HG03039 (cell line): ENCODE data around the gene CNTNAP4.

Experiments used
- ATAC-seq: cut with Tn5 transposase; IDR thresholded peaks from one replicate; pipeline ENCODE4 v1.9.1; 2021; ENCODE audit warnings: mild to moderate bottlenecking, moderate library complexity; ENCODE audit not compliant: unreplicated experiment

CNTNAP4 gene

DNA sequence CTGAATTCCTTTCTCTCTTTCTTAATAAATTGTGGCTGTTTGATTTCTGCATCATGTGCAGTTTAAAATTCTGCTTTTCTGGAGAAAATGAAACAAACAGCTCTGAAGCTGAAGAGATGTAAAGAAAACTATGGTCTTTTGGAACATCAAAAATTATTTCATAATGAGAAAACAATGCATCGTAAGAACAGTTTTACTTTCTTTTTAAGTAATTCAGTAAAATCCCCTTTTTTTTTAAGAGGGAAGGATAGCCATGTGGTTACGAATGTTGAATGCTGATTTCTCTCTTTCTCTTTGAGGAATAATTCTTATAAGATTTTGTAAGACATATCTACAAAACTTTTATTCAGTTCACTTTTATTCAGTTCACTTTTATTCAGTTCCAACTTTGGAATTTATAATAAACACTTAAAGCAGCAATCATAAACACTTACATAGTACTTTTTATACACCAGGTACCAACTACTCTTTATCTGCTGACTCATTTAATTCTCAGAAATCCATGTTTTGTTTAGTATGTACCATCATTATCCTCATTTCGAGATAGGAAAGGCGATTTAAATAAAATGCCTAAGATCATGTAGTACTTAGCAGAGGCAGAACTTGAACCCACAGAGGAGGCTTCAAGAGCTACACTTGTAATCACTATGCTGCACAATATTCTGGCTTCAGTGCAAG is 26.6 kb downstream of the CNTNAP4 start:
- no peak for ATAC-seq

DNA sequence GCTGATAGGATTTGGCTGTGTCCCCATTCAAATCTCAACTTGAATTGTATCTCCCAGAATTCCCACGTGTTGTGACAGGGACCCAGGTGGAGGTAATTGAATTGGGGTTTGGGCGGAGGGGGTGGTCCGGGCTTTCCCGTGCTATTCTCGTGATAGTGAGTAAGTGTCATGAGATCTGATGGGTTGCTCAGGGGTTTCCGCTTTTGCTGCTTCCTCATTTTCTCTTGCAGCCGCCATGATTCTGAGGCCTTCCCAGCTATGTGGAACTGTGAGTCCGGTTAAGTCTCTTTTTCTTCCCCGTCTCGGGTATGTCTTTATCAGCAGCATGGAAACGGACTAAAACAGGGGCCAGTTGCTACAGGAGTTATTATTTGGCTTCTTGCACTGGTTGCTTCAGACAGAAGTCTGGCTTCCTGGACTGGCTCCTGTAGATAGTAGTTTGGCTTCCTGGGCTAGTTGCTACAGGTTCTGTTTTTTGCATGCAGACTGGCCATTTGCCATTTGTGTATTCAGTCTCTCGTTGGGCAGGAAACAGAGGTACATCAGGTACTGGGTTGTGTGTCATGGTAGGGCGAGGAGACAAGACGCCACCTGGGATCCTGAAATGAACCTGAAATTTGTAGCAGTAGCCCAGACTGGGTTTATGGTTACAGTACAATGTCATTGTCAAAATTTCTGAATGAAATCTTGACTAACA is 32.6 kb downstream of the CNTNAP4 start:
- no peak for ATAC-seq

DNA sequence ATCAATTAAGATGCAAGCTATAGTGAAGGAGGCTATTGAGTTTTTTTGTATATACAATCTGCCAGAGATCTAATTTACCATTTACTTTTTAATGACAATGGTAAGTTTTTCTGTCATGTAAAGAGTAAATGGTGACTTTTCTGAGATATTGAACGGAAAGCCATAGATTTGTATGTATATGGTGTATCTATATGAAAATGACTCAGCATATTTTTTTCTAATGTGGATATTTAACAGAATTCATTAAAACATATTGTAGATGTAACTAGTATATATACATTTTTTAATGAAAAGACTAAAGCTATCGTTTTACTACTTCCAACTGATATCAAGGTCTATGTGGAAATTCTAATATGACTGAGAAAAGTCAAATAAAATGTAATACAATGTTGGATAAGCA is 34.1 kb downstream of the CNTNAP4 start:
- ATAC-seq, result no peak

DNA sequence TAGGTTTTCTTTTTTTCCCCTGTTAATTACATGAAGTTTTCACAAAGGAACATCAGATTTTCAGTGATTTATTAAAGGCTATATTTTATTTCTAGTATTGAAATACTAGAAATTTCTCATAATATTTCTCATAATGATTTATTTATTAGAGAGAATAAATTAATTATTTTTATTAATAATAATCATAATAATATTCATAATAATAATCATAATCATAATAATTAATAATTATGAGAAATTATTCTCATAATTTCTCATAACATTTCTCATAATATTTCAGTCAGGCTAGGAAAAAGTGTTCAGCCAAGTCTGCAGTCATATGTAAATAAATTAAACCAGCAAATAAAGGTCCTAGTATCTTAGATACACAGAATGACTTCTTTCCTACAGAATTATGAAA is 41.4 kb downstream of the CNTNAP4 start:
- ATAC-seq, result no peak

DNA sequence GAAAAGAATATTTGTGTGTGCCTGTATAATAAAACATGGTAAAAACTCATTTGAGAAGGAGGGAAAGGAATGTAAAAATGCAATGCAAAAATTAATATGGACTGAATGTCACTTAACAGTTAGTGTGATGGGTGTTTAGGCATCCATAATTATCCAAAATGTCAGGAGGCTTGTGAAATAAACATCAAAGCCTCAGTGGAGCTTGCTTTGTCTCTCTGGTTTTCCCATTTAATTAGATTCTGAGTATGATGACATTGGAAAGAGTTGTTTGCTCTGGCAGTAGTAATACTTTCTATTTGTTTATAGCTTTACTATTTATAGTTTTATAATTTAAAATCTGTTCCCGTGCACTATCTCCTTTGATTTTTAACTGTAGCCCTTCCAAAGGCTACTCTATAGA is 51.9 kb downstream of the CNTNAP4 start:
- ATAC-seq, result no peak

DNA sequence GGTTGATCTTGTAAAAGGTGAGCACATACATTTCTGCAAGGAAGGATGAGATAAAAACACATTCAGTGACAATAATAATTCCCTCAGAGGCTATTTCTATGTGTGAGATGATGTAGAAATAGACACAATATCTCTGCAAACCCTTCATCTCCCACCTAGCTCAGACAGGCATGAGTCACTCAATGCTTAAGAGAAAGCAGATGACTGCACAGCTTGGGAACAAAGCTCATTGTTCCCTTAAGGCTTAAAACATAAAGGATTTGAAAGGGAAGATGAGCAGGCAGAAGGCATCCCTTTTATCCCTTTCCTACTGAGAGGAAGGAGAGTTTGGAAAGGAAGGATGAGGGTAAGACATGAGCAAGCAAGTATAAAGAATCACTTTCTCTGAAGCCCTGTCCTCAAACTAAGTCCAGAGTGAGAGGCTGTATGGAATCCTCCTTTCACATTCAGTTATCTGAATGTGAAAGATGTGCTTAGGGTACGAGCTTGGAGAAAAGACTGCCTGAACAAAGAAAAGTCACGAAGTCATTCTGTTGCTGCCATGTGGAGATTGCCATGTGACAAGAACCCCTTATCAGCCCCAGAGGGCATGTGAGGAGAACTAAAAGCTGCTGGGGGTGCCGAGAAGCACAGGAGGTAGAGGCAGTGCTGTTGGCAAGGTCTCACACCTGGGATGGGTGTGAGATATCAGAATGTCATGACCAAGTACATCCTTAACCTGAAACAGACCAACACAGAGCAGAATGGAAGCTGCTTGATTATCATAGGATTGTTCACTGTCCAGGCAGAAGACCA is 58.2 kb downstream of the CNTNAP4 start:
- no peak for ATAC-seq

DNA sequence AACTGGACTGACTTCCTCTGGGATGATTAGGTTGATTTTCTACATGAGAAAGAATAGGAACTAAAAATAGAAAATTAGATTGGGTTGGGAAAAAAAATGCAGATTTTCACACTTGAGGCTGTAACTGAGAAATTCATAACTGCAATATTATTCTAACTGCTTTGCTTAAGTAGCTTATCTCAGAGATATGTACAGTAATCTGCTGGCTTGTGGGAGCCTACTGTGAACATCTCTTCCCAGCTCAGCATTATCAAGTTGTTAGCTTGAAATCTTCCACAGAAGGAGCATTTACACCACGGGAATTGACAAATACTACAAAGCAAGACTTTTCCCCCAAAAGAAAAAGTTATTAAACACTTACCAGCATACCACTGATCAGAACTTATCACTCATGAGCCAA is 58.9 kb downstream of the CNTNAP4 start:
- ATAC-seq, result no peak

DNA sequence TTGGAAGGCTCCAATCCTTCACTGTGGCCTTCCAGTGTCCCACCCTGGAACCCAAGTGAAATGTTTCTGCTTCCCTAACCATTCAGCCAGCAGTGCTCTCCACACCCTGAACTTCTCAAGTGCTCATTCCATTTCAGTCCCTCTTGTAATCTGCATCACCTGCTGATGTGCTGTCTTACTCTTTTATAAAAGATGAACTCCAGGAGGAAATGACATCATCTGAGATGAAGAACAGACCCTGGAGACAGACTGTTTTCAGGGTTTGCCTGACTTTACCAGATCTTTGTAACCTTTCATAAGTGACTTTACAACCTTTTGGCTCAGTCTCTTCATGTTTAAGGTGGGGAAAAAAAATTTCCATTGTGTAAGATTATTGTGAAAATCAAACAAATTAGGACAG is 61.3 kb downstream of the CNTNAP4 start:
- no peak for ATAC-seq

DNA sequence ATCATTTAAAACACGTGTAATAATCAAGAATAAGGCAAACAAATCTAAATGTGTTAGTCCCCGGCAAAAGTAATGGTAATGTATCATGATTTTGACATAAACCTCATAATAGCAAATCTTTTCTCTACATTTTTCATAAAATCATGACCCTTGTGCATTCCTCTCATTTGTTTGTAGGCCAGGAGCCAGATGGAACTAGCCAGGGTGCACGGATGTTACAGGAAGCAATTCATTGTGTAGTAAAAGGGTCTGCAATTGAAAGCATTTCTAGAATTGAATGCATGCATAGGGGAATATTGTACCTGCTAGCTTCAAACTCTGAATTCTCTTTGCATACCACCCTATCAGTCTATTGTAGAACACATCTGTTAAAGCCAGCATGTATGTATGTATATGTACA is 66.6 kb downstream of the CNTNAP4 start:
- ATAC-seq, result no peak

DNA sequence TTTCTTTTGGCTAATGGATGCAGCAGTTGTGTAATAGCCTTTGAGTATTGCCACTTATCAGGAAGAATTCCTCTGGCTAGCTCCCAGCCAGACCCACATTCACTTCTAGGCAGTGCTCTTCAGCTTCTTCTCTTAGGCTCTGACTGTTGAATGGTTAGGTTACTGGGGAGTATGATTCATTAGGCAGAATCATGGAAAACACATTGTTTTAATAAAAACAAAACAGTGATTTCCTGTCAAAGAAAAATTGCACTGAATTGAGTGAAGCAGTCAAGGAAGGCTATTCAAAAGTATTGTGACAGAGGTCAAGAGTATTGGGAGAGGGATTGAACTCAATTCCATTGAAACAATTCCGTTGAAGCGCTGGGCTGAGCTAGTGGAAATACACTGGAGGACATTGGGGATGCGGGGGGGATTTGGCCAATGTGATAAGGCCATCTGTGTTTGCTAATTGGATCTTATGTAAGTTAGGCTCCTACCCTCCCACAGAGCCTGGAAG is 68.0 kb downstream of the CNTNAP4 start:
- ATAC-seq, result no peak

DNA sequence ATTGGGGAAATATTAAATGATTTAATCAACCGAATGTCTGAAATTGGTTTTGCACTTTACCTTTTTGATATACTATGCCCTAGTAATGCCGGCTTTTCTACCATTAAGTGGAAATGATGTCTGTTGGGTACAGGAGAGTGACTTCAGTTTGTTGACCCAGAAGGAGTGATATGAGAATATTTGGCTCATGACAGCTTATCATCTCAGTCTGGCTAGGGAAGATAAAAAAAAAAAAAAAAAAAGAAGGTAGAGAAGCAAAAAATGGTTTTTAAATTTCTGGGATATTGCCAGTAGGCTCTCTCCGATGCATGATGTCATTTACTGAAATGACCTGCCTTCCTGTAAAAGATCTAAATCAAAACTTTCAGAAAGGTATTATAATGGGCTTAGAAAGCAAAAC is 69.0 kb downstream of the CNTNAP4 start:
- no peak for ATAC-seq

DNA sequence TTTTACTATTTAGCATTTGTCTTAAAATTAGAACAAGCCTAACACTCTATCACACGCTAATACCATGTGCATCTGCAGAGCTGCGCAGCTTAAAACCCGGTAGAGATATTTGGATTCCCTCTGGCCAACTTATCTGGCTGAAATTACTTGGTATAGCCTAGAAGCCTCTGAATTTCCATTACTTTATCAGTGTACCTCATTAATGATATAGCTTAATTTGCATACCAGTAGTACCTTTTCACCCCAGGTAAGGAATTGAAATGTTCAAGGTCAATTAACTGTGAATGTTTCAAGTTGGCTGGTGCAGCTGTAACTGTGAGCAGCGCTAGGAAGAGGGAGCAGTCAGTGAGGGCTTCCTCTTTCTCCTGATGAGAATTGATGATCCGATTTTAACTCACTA is 74.2 kb downstream of the CNTNAP4 start:
- ATAC-seq, result no peak

DNA sequence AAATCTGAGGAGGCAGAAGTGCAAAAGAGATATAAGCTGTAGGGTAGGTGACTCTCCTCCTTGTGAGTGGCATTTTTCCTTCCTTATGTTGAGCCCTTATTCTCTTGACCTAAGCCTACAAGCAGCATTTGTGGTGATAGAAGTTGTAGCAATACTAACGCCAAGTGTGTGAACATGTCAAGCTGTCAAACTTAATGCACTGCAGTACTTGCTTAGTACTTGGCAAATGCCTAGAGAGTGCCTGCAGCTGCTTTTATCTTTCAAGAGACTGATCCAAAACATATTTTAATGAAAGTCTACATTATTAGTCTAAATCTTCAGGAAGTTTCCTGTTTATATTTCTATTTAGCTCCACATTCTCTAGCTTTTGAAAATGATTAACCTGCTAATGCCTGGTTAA is 83.2 kb downstream of the CNTNAP4 start:
- ATAC-seq, result no peak

DNA sequence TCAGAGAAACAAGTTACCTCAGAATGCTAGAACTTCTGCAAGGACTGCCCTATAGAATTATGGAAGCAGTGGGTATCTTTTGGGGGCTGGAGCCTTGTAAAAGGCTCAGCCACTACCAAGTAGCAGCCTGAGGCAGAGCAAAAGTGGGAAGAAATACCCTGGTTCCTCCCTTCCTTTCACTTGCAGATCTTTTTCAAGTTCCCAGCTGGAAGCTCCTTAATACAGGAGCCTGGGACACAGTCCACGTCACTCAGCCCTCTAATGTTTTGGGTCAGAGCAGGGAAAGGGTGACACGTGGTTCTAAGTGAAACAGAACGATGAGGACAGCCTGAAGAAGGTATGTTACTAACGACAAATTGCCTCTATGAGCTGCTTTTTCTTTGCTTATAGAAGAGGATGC is 93.1 kb downstream of the CNTNAP4 start:
- ATAC-seq, result no peak

DNA sequence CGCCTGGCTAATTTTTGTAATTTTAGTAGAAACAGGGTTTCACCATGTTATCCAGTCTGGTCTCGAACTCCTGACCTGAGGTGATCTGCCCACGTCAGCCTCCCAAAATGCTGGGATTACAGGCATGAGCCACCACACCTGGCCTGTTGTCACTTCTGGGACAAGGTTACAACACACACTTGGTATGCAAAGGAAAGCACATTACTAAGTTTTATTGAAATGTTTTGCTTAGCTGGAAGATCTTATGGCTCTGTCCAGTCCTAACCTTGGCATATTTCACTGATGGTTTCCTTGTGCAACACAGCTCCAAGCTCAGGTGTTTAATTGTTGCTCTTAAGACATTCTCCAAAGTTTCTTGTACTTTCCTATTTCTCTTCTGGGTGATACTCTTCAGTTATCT is 94.2 kb downstream of the CNTNAP4 start:
- ATAC-seq, result no peak

DNA sequence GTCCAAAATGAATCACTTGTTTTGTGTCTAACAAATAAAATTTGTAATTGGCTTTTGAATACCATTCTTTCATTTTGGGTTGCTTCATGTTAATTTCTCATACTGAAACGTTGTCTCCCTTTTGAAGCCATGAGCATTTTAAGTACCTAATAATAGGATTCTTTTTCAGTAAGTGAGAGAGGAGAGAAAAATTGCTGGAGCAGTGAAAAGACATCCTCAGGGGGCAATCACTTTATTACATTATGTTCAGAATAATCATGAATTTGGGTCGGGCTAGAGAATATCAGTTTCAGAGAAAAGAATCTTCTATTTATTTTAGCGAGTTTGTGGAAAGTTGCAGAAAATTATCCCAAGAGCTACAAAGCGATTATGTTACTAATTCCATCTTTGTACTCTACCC is 96.8 kb downstream of the CNTNAP4 start:
- no peak for ATAC-seq

DNA sequence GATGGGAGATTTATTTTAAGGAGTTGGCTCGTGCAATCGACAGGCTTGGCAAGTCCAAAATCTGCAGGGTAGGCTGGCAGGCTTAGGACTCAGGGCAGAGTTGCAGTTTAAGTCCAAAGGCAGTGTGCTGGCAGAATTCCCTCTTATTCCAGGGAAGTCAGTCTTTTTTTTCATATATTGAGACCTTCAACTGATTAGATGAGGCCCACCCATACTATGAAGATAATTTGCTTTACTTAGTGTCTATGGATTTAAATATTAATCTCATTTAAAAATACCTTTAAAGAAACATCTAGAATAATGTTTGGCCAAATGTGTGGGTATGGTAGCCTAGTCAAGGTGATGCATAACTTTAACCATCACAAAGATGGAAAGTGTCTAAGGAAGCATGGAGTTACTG is 99.8 kb downstream of the CNTNAP4 start:
- ATAC-seq, result no peak

DNA sequence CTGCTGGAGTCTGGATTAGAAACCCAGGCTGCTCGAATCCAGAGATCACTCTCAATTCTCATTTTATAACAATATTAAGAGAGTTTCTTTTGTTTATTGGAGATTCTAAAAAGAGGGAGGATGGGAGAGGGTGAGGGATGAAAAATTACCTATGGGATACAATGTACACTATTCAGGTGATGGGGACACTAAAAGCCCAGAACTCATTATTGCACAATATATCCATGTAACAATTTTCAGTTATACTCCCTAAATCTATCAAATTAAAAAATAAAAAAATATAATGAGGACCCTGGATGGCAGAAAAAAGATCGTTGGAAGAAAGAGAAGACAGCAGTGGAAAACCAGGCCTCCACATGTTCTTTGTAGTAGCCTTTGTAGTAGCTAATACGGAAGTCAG is 100.8 kb downstream of the CNTNAP4 start:
- no peak for ATAC-seq

DNA sequence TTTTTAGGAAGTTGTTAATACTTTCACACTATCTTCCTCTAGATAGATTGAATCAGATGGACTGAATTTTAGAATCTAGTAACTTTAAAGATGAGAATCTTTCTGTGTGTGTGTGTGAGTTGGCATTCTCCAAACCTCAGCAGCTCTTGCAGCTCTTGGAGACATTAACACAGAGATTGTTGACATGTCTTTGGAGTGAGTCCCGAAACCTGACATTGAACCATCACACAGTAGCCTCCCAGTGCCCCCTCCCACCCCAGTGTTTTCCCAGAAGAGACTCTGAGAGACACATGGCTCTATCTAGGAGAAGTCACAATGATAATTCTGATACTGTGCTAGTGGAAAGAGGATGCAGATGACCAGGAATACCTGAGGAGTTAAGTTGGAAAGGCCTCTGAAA is 103.9 kb downstream of the CNTNAP4 start:
- ATAC-seq, result no peak

DNA sequence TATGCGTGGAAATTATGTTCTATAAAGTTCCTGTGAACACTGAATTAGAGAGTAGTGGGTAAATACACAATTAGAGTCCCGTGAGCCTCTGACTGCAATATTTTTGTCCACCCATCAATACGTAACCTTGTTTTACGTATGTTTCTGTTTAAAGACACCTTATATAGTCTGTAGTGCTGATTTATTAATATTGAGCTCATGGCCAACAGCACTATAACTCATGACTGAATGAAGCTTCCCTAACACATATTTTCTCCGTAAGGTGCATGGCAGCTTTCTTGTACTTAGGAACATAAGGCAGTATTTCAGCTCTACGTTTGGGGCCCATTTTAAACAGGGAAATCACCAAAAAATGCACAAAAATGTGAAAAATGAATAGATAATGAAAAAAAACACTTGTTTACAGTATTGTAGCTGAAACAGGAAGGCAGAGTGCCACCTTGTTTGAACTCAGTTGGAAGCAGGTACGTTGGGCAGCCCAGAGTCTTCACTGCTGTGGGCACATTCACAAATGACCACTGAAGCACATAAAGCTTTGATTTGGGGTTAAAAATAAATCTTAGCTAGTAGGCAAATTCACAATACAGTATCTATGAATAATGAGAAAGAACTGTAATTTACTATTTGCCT is 108.5 kb downstream of the CNTNAP4 start:
- no peak for ATAC-seq

DNA sequence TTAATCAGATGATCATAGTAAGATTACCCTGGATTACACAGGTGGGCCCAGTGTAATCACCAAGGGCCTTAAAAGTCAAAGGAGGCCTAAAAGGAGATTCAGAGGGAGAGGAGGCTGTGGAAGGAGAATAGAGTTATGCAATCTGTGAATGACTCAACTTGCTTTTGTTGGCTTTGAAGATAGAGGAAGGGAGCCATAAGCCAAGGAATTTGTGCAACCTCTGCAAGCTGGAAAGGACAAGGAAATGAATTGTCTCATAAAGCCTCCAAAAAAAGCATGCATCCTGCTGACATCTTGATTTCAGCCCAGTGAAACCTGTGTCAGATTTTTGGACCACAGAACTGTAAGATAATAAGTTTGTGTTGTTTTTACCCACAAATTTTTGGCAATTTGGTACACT is 109.6 kb downstream of the CNTNAP4 start:
- no peak for ATAC-seq
